ENCODE data around the gene GLOD4. TPM values are rescaled to one million over a fixed set of nuclear protein-coding genes. Genes with fewer than 3 reads are reported as not detected.
"Not testable (repeated sequence)": the region's sequence is repeated elsewhere in the genome, so short reads cannot be mapped to it uniquely, and the experiment has no call there.

Gene GLOD4
- total RNA-seq: 61.8 and 165 TPM in 2 replicates

GRCh38 chr17:781805-782731, at the start of gene GLOD4, which contains the start of gene MRM3:
GLOD4 (minus strand) TSS chr17:782280; CDS start chr17:782255, 25 bp downstream.
MRM3 (plus strand) TSS chr17:782353; CDS start chr17:782379, 26 bp downstream.
- DNase-seq: peak; percentile 95

GRCh38 chr17:830950-831349, 48.9 kb upstream of the GLOD4 start:
- DNase-seq: no peak

GRCh38 chr17:830381-830780, 48.3 kb upstream of the GLOD4 start:
- no peak for DNase-seq

- DNase-seq: not testable (repeated sequence)
These were observed 47.5 kb upstream of the GLOD4 start for GRCh38 chr17:829614-830013.

- DNase-seq: no peak
These were observed 46.7 kb upstream of the GLOD4 start for GRCh38 chr17:828761-829160.

- no peak for DNase-seq
These were observed 44.7 kb upstream of the GLOD4 start for GRCh38 chr17:826778-827177.

- no peak for DNase-seq
These were observed 43.1 kb upstream of the GLOD4 start for GRCh38 chr17:825216-825615.

- no peak for DNase-seq
These were observed 42.3 kb upstream of the GLOD4 start for GRCh38 chr17:824378-824777.

- DNase-seq: no peak
These were observed 41.4 kb upstream of the GLOD4 start for GRCh38 chr17:823501-823902.

GRCh38 chr17:819251-819650, 37.2 kb upstream of the GLOD4 start:
- DNase-seq: no peak

- no peak for DNase-seq
These were observed 32.3 kb upstream of the GLOD4 start for GRCh38 chr17:814371-814770.

- DNase-seq: no peak
These were observed 30.6 kb upstream of the GLOD4 start for GRCh38 chr17:812638-813204.

- no peak for DNase-seq
These were observed 29.1 kb upstream of the GLOD4 start for GRCh38 chr17:811051-811784.

GRCh38 chr17:807523-808294, 25.6 kb upstream of the GLOD4 start:
- DNase-seq: no peak

GRCh38 chr17:806781-807522, 24.9 kb upstream of the GLOD4 start:
- no peak for DNase-seq

GRCh38 chr17:806346-806745, 24.3 kb upstream of the GLOD4 start:
- DNase-seq: no peak

GRCh38 chr17:805886-806285, 23.8 kb upstream of the GLOD4 start:
- not testable (repeated sequence) for DNase-seq

- DNase-seq: no peak
These were observed 22.7 kb upstream of the GLOD4 start for GRCh38 chr17:804541-805435.

GRCh38 chr17:802901-803881, 21.1 kb upstream of the GLOD4 start:
- no peak for DNase-seq
